Karpas-422 (cell line): ENCODE measurements around the gene DNAJB11. TPM values are rescaled to one million over a fixed set of nuclear protein-coding genes. Genes with fewer than 3 reads are reported as not detected.
"Not testable (repeated sequence)": the region's sequence is repeated elsewhere in the genome, so short reads cannot be mapped to it uniquely, and the experiment has no call there.

Experiments
- DNase-seq: peaks from one replicate; pipeline ENCODE4 v3.0.0-alpha.2; 2015
- H2AFZ ChIP-seq: fragments of 200-600 bp; sonication (generic); 2 replicates; pipeline ENCODE4 v1.6.1; 2014; ENCODE audit warnings: antibody characterized with exemption, low read length, mixed read lengths
- H3K27ac ChIP-seq: fragments of 200-600 bp; sonication (generic); 2 replicates; pipeline ENCODE4 v1.5.1; 2014; ENCODE audit warnings: mild to moderate bottlenecking, low read length, moderate library complexity
- H3K27me3 ChIP-seq: fragments of 200-600 bp; sonication (generic); 2 replicates; pipeline ENCODE4 v1.6.1; 2014; ENCODE audit warnings: low read length, mixed read lengths
- H3K36me3 ChIP-seq: fragments of 200-600 bp; sonication (generic); 2 replicates; pipeline ENCODE4 v1.6.1; 2014; ENCODE audit warnings: low read length, mixed read lengths; ENCODE audit not compliant: insufficient read depth
- H3K4me1 ChIP-seq: fragments of 200-600 bp; sonication (generic); 2 replicates; pipeline ENCODE4 v1.6.1; 2014; ENCODE audit warnings: mild to moderate bottlenecking, low read length, mixed read lengths
- H3K4me2 ChIP-seq: fragments of 200-600 bp; sonication (generic); 2 replicates; pipeline ENCODE4 v1.6.1; 2014; ENCODE audit warnings: low read length, low read depth, mild to moderate bottlenecking; ENCODE audit not compliant: poor library complexity, severe bottlenecking
- H3K4me3 ChIP-seq: fragments of 200-600 bp; sonication (generic); 2 replicates; pipeline ENCODE4 v1.5.1; 2014; ENCODE audit warnings: mild to moderate bottlenecking, antibody characterized with exemption, low read length, mixed read lengths
- H3K79me2 ChIP-seq: fragments of 200-600 bp; sonication (generic); 2 replicates; pipeline ENCODE4 v1.6.1; 2014; ENCODE audit warnings: mild to moderate bottlenecking, low read length, mixed read lengths
- H3K9ac ChIP-seq: fragments of 200-600 bp; sonication (generic); 2 replicates; pipeline ENCODE4 v1.6.0; 2014; ENCODE audit warnings: low read length
- H3K9me2 ChIP-seq: fragments of 200-600 bp; sonication (generic), shearing (Covaris generic); replicated peaks from 2 replicates; pipeline ENCODE4 v1.6.0; 2014; ENCODE audit warnings: mild to moderate bottlenecking, low read length, moderate library complexity; ENCODE audit not compliant: insufficient read depth
- H3K9me3 ChIP-seq: fragments of 300-700, 200-600 bp; sonication (generic); 2 replicates; pipeline ENCODE4 v1.6.1; 2014; ENCODE audit warnings: low read length, mixed read lengths
- H4K20me1 ChIP-seq: fragments of 200-600 bp; sonication (generic); 2 replicates; pipeline ENCODE4 v1.6.1; 2014; ENCODE audit warnings: mild to moderate bottlenecking, antibody characterized with exemption, low read length, low read depth; ENCODE audit not compliant: insufficient read depth
- total RNA-seq: library from RNA; depleted of rRNA; stranded (reverse); fragments of >200 nt; shearing (Covaris generic); gene quantifications from 2 replicates; pipeline ENCODE4 v1.2.3, GENCODE V29; 2014; ENCODE audit warnings: low replicate concordance

Gene DNAJB11
- total RNA-seq, 1 experiment from 2014 or later, result 103 TPM

DNA sequence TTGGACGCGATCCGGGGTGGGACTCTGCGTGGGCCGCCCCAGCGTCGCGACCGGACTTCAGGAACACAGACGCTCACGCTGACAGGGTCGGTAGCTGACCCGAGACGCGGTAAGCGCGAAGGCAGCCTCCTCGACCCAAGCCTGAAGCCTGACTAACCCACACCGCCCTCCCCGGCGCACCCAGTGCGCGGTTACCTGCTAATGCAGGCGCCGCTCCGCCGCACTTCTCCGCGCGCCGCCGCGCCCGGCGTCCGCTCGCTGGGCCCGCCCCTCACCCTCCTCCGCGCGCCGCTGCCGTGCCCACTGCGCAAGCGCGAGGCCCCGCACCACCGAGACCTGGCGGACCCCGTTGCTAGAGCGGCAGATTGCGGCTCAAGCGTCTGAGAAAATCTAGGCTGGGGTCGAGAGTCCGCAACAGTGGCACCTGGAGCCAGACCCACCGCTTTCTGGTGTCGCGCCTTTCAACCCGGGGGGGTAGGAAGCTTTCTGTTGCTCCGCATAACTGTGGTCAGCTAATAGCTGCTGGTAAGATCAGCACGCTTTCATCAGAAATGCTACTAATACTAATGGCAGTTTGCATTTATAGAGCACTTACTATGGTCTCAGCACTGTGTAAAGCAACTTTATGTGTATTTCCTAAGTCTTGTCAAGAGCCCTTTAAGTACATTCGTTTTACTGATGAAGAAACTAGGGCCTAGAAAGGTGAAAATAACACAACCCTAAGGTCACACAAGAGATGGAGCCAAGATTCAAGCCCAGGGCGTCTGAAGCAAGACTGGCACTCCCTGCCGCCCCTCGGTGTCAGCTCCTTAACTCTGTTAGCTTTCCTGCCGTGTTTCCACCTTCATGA lies 3.2 kb upstream of the DNAJB11 start, which contains the start of gene TBCCD1:
Gene TBCCD1 (minus strand): TSS at position 268 of the 850 bp plus-strand sequence. CDS start 3,010 bp downstream, outside the sequence.
- Histone ChIP-seq H3K9me2 (no peaks in the 10 kb centered on the region), H3K27me3 (no peaks in the 10 kb centered on the region), H2AFZ (peak within 1 kb of the TSS; percentile 74), H3K9me3 (no peaks in the 10 kb centered on the region), H3K4me2 (peak within 1 kb of the TSS; percentile 99), H4K20me1 (no peaks in the 10 kb centered on the region), H3K9ac (peak within 1 kb of the TSS; percentile 88), H3K27ac (peak within 1 kb of the TSS; percentile 73), H3K79me2 (peaks cover 92% of the 10 kb centered on the region), H3K4me3 (peak within 1 kb of the TSS; percentile 87), H3K4me1 (peaks cover 47% of the 10 kb centered on the region), H3K36me3 (peaks cover 13% of the 10 kb centered on the region; the same call in 1 of the 2 replicates)
- peak; percentile 97 for DNase-seq

DNA sequence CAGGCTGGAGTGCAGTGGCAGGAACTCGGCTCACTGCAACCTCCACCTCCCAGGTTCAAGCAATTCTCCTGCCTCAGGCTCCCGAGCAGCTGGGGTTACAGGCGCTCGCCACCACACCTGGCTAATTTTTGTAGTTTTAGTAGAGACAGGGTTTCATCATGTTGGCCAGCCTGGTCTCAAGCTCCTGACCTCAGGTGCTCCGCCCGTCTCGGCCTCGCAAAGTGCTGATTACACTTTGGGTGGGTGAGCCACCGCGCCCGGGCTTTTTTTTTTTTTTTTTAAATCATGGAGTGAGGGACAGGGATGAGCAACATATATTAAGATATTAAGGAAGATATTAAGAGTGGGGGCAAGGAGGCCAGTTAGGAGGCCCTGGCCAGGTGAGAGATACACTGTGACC lies 1.2 kb upstream of the DNAJB11 start:
- H2AFZ ChIP-seq, DNase-seq, H4K20me1 ChIP-seq, H3K9me2 ChIP-seq, H3K27me3 ChIP-seq, H3K9me3 ChIP-seq: not testable (repeated sequence)
- Histone ChIP-seq H3K4me1 (peaks cover 59% of the 10 kb centered on the region), H3K4me3 (peak overlapping the region; percentile 86), H3K27ac (peak overlapping the region; percentile 27; the same call in 1 of the 2 replicates), H3K9ac (peak overlapping the region; percentile 85), H3K4me2 (peak overlapping the region; percentile 99), H3K36me3 (peaks cover 18% of the 10 kb centered on the region; the same call in 1 of the 2 replicates), H3K79me2 (peaks cover 90% of the 10 kb centered on the region)

DNA sequence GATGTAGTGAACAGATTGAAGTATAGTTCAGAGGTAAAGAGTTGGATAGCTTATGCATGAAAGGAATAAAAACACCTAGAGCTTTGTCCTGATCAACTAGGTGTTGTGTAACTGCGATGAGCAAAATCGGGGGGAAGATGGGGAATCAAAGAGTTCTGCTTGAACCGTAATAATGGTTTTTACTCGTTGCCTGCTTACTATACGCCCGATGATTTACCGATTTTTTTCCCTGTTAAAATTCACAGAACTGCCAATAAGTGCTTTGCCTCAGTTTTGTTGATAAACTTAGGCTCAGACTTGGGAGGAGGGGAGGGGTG lies 783 bp upstream of the DNAJB11 start:
- Histone ChIP-seq H2AFZ (0 out of 2 replicates have a peak overlapping the region, but pooled peaks have one; percentile 38), H3K4me3 (peak overlapping the region; percentile 86), H3K79me2 (peaks cover 88% of the 10 kb centered on the region)

DNA sequence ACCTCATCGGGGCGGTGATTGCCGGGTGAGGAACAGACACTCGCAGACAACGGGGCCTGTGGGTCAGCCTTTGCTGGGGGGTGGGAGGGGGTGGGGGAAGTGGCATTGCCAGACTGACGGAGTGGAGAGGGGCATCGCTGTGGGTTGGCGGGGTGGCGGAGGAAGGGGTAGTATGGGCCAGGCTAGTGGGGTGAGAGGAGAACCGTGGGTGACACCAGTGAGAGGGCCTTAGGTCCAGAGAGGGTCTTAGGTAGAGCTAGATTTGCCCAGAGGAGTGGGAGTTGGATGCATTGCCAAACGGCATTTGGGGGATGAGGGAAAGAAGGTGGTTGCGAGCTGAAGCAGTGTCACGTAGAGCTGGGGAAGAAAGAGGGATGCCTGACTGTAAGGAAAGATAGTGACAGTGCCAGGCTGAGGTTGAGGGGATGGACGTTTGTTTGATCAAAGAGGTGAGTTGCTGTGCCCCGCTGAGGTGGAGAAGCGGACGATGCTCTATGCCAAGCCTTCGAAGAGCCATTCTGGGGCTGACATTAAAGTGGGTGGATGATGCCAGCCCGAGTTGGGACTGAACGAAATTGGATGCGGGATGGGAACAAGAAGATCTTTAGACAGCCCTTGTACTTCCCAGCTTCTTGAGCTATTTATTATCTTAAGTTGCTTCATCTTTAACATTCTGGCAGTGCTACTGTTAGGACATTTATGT lies 572 bp downstream of the DNAJB11 start:
- no peaks in the 10 kb centered on the region for H3K9me3 ChIP-seq
- DNase-seq, result no peak
- peaks cover 34% of the 10 kb centered on the region; the same call in 1 of the 2 replicates for H3K36me3 ChIP-seq
- H3K4me1 ChIP-seq, result peaks cover 44% of the 10 kb centered on the region
- peaks cover 89% of the 10 kb centered on the region for H3K79me2 ChIP-seq
- H3K4me2 ChIP-seq, result peak overlapping the region; percentile 97
- no peaks in the 10 kb centered on the region for H3K9me2 ChIP-seq
- peak overlapping the region; percentile 92 for H3K4me3 ChIP-seq
- peak overlapping the region; percentile 83 for H3K9ac ChIP-seq
- H2AFZ ChIP-seq, result peak overlapping the region; percentile 82; the same call in 1 of the 2 replicates
- no peaks in the 10 kb centered on the region for H3K27me3 ChIP-seq
- peak overlapping the region; percentile 62 for H3K27ac ChIP-seq
- H4K20me1 ChIP-seq, result no peaks in the 10 kb centered on the region

More for the DNA sequence above, 783 bp upstream of the DNAJB11 start:
- H3K27me3 ChIP-seq, result no peaks in the 10 kb centered on the region
- peaks cover 20% of the 10 kb centered on the region; the same call in 1 of the 2 replicates for H3K36me3 ChIP-seq
- peak overlapping the region; percentile 99 for H3K4me2 ChIP-seq
- H4K20me1 ChIP-seq, result no peaks in the 10 kb centered on the region
- peak overlapping the region; percentile 27; the same call in 1 of the 2 replicates for H3K27ac ChIP-seq
- H3K4me1 ChIP-seq, result peaks cover 55% of the 10 kb centered on the region
- peak; percentile 49 for DNase-seq
- no peaks in the 10 kb centered on the region for H3K9me2 ChIP-seq
- H3K9ac ChIP-seq, result peak overlapping the region; percentile 85
- no peaks in the 10 kb centered on the region for H3K9me3 ChIP-seq

DNA sequence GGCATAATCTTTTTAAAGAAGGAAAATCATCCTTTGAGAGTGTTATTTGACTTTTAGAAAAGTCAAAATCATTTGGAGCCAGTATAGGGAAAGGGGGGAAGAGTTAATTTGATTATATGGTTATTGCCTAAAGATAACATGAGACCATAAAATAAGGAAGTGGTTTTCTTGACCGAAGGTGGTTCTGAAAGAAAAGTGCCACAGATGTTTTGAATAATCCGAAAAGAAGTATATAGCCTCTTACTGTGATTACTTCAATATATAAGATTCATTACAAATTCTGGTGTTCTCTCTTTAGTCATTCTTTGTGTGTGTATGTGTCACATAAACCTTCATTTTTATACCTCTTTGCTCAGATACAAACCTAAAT lies 1.1 kb downstream of the DNAJB11 start:
- no peaks in the 10 kb centered on the region for H3K9me2 ChIP-seq
- H3K36me3 ChIP-seq, result peaks cover 39% of the 10 kb centered on the region; the same call in 1 of the 2 replicates
- H3K79me2 ChIP-seq, result peaks cover 89% of the 10 kb centered on the region
- no peaks in the 10 kb centered on the region for H3K27me3 ChIP-seq
- peak overlapping the region; percentile 97 for H3K4me2 ChIP-seq
- peak; percentile 69 for DNase-seq
- peak overlapping the region; percentile 62 for H3K27ac ChIP-seq
- H3K4me1 ChIP-seq, result peaks cover 40% of the 10 kb centered on the region
- no peak overlapping the region for H2AFZ ChIP-seq
- peak overlapping the region; percentile 83 for H3K9ac ChIP-seq
- H3K9me3 ChIP-seq, result no peaks in the 10 kb centered on the region
- H4K20me1 ChIP-seq, result no peaks in the 10 kb centered on the region
- H3K4me3 ChIP-seq, result peak overlapping the region; percentile 92

DNA sequence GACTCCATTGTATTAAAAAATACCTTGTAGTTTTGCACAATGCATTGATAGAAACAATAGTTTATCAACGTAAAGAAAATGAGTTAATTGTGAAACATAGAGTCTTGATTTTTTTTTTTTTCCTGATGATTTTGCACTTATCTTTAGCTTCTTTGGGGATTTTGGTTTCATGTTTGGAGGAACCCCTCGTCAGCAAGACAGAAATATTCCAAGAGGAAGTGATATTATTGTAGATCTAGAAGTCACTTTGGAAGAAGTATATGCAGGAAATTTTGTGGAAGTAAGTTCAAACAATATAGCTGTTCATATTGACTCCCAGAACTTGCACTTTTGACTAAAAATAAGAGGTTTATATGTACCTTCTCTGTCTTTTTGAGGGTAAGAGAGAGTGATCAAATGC lies 7.0 kb downstream of the DNAJB11 start:
- DNase-seq, result no peak
- no peak overlapping the region for H2AFZ ChIP-seq
- H3K79me2 ChIP-seq, result peaks cover 56% of the 10 kb centered on the region
- peaks cover 10% of the 10 kb centered on the region for H3K4me1 ChIP-seq
- no peak overlapping the region for H3K27ac ChIP-seq
- H3K36me3 ChIP-seq, result peaks cover 94% of the 10 kb centered on the region
- no peaks in the 10 kb centered on the region for H3K27me3 ChIP-seq
- no peak overlapping the region for H3K9ac ChIP-seq
- no peak overlapping the region for H3K4me2 ChIP-seq
- H3K9me3 ChIP-seq, result no peaks in the 10 kb centered on the region
- no peaks in the 10 kb centered on the region for H4K20me1 ChIP-seq
- no peak overlapping the region for H3K4me3 ChIP-seq
- H3K9me2 ChIP-seq, result no peaks in the 10 kb centered on the region

DNA sequence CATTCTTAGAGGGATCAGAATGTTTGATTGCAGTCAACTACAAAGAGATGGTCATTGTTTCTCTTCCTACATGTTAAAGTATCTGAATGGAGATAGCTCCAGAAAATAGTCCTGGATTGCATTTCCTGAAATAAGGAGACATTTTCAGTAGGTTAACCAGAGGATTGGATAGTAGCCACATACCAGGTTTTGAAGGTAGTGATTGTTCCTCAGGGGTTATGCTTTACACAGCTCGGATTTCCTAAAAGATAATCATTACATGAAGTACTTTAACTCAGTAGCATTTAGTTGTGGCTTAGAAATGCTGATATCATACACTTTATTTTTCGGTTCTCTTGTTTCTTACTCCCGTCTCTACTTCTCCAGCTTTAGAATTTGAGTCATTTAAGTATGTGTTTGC lies 10.3 kb downstream of the DNAJB11 start:
- H4K20me1 ChIP-seq, result no peaks in the 10 kb centered on the region
- H3K36me3 ChIP-seq, result peaks cover 97% of the 10 kb centered on the region
- H3K9me3 ChIP-seq, result no peaks in the 10 kb centered on the region
- H3K79me2 ChIP-seq, result peaks cover 27% of the 10 kb centered on the region
- no peak overlapping the region for H3K27ac ChIP-seq
- H3K4me3 ChIP-seq, result no peak overlapping the region
- H3K27me3 ChIP-seq, result no peaks in the 10 kb centered on the region
- H3K9ac ChIP-seq, result no peak overlapping the region
- no peak overlapping the region for H2AFZ ChIP-seq
- H3K4me2 ChIP-seq, result no peak overlapping the region
- no peaks in the 10 kb centered on the region for H3K4me1 ChIP-seq
- H3K9me2 ChIP-seq, result no peaks in the 10 kb centered on the region
- no peak for DNase-seq

DNA sequence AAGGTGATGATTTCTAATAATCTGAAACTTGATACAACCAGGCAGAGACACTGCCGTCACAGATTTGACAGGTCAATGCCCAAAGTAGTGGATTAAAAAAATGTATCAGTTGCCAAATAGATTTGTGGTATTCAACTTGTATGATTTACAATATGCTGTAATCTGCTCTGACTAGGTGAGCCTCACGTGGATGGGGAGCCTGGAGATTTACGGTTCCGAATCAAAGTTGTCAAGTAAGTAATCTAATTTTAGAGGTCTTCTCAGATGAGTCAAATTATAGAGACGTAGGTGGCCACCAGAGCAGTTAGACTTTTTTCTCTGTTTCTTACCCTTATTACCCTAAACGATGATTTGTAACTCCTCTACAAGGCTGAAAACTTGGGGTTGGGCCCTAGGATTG lies 12.0 kb downstream of the DNAJB11 start:
- Histone ChIP-seq H3K27ac (no peak overlapping the region), H2AFZ (no peak overlapping the region), H3K4me1 (no peaks in the 10 kb centered on the region), H3K4me2 (no peak overlapping the region), H4K20me1 (0 out of 2 replicates have a peak, but pooled peaks cover 2% of the 10 kb centered on the region), H3K9me3 (no peaks in the 10 kb centered on the region), H3K79me2 (peaks cover 11% of the 10 kb centered on the region), H3K4me3 (no peak overlapping the region), H3K27me3 (no peaks in the 10 kb centered on the region), H3K36me3 (peaks cover 84% of the 10 kb centered on the region), H3K9me2 (no peaks in the 10 kb centered on the region), H3K9ac (no peak overlapping the region)
- DNase-seq, result no peak
